Upper lobe of right lung (tissue), 1 donor: ENCODE results near the gene PDS5A. TPM values are rescaled to one million over a fixed set of nuclear protein-coding genes. Genes with fewer than 3 reads are reported as not detected.
"Not testable (repeated sequence)": the region's sequence is repeated elsewhere in the genome, so short reads cannot be mapped to it uniquely, and the experiment has no call there.

ENCODE experiments used
- ATAC-seq: fragments of 200-7000 bp; cut with Tn5 transposase; one replicate; pipeline ENCODE4 v1.9.1; 2020; ENCODE audit warnings: mild to moderate bottlenecking, moderate library complexity
- DNase-seq: peaks from one replicate; pipeline ENCODE4 v3.0.0-alpha.2; 2020
- H3K27ac ChIP-seq: fragments of 200-600 bp; one replicate; pipeline ENCODE4 v1.8.0; 2022
- H3K27me3 ChIP-seq: fragments of 200-600 bp; one replicate; pipeline ENCODE4 v1.8.0; 2022; ENCODE audit warnings: mild to moderate bottlenecking
- H3K36me3 ChIP-seq: fragments of 200-600 bp; one replicate; pipeline ENCODE4 v1.8.0; 2022
- H3K4me1 ChIP-seq: fragments of 200-600 bp; one replicate; pipeline ENCODE4 v1.8.0; 2022
- H3K4me3 ChIP-seq: fragments of 200-600 bp; one replicate; pipeline ENCODE4 v1.8.0; 2022; ENCODE audit warnings: mild to moderate bottlenecking
- H3K9me3 ChIP-seq: fragments of 200-600 bp; one replicate; pipeline ENCODE4 v1.8.0; 2022
- intact Hi-C: fragments of 100-400 bp; cut with DNase I; formaldehyde crosslinking; loops from one replicate; pipeline ENCODE4 v1.11.0; 2022
- total RNA-seq: library from RNA; stranded (reverse); fragmentation: NEBNext Ultra II Directional; extraction: Animal tissue kit (Norgen Biotek cat#: 25700); gene quantifications from one replicate; pipeline ENCODE4 v1.2.1, GENCODE V29; 2021
- TF ChIP-seq, protein P1 (sequence below): fragments of 200-600 bp; IDR thresholded peaks from one replicate; pipeline ENCODE4 v1.8.0; 2022; ENCODE audit warnings: antibody characterized with exemption
- donor health status: DM: no; HTN: yes; CAD: no; lungs with severe emphysema.

PDS5A gene
- total RNA-seq, 1 donor from 2014 or later = 83.7 TPM

DNA sequence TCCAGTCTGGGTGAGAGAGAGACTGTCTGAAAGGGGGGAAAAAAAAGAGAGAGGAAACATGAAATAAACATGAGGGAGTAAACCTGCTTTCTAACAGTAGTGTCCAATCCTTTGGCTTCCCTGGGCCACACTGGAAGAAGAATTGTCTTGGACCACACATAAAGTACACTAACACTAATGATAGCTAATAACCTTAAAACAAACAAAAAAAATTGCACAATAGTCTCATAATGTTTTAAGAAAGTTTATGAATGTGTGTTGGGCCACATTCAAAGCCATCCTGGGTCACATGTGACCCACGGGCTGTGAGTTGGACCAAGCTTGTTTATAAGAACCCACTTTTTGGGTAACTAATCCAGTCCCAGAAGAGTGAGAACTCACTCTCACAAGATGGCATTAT is 30.3 kb downstream of the PDS5A start:
- Histone ChIP-seq H3K4me1 (peaks cover 12% of the 10 kb centered on the region), H3K36me3 (no peaks in the 10 kb centered on the region), H3K27ac (no peak overlapping the region), H3K9me3 (no peaks in the 10 kb centered on the region), H3K4me3 (no peak overlapping the region), H3K27me3 (no peaks in the 10 kb centered on the region)
- ATAC-seq (no peak), DNase-seq (no peak)
- TF ChIP-seq, protein P1, sequence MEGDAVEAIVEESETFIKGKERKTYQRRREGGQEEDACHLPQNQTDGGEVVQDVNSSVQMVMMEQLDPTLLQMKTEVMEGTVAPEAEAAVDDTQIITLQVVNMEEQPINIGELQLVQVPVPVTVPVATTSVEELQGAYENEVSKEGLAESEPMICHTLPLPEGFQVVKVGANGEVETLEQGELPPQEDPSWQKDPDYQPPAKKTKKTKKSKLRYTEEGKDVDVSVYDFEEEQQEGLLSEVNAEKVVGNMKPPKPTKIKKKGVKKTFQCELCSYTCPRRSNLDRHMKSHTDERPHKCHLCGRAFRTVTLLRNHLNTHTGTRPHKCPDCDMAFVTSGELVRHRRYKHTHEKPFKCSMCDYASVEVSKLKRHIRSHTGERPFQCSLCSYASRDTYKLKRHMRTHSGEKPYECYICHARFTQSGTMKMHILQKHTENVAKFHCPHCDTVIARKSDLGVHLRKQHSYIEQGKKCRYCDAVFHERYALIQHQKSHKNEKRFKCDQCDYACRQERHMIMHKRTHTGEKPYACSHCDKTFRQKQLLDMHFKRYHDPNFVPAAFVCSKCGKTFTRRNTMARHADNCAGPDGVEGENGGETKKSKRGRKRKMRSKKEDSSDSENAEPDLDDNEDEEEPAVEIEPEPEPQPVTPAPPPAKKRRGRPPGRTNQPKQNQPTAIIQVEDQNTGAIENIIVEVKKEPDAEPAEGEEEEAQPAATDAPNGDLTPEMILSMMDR = no peak
- intact Hi-C loops = no loop called here

DNA sequence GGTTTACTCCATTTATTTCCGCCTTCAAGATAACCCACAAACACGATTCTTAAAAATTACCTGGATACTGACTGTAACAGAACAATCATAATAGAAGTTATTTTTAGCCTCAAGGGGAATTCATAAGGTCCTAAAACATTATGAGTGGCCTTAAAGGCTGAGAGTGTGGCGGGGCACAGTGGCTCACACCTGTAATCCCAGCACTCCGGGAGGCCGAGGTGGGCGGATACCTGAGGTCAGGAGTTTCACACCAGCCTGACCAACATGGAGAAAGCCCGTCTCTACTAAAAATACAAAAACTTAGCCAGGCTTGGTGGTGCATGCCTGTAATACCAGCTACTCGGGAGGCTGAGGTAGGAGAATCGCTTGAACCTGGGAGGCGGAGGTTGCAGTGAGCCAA is 33.5 kb downstream of the PDS5A start:
- intact Hi-C loops, H3K27ac ChIP-seq, ATAC-seq, H3K36me3 ChIP-seq, H3K9me3 ChIP-seq, H3K4me3 ChIP-seq, DNase-seq, H3K27me3 ChIP-seq: not testable (repeated sequence)
- peaks cover 12% of the 10 kb centered on the region for H3K4me1 ChIP-seq

DNA sequence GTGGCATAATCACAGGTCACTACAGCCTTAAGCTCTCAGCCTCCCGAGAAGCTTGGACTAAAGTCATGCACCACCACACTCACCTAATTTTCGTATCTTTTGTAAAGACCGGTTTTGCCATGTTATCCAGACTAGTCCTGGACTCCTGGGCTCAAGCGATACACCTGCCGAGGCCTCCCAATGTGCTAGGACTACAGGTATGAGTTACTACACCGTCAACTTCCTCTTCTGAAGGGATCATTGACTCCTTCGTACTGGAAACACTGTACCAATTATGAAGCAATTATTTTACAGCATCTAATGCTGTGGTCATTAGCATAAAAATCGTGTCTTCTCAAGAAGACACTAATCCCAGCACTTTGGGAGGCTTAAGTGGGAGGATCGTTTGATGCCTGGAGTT is 35.2 kb downstream of the PDS5A start:
- Histone ChIP-seq H3K4me1 (peaks cover 9% of the 10 kb centered on the region), H3K4me3 (no peak overlapping the region), H3K27ac (no peak overlapping the region), H3K36me3 (no peaks in the 10 kb centered on the region), H3K9me3 (no peaks in the 10 kb centered on the region), H3K27me3 (no peaks in the 10 kb centered on the region)
- ATAC-seq (no peak), DNase-seq (no peak)
- intact Hi-C loops = no loop called here
- TF ChIP-seq, protein P1 = no peak

DNA sequence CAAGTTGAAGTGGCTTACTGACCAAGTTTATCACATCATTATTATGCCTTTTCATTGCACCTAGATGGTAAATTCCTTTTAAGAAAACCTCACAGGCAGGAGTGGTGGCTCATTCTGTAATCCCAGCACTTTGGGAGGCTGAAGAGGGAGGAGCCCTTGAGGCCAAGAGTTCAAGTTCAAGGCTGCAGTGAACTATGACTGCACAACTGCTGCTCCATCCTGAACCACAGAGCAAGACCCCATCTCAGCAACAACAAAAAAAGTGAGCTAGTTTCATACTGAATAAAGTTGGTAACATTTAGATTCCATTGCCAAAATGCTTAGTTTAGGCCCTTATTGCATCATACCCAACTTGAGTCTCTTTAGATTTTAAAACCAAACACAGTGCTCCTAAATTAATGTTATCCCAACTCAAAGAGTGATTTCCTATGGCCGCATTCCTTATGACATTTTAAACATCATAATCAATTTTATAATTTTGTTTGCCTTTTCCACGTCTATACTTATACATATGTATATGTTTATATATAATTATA is 36.0 kb downstream of the PDS5A start:
- no peak for ATAC-seq
- Histone ChIP-seq H3K4me3 (no peak overlapping the region), H3K9me3 (no peaks in the 10 kb centered on the region), H3K27ac (no peak overlapping the region), H3K36me3 (no peaks in the 10 kb centered on the region), H3K4me1 (peaks cover 1% of the 10 kb centered on the region), H3K27me3 (no peaks in the 10 kb centered on the region)
- TF ChIP-seq, protein P1 = no peak
- intact Hi-C loops = no loop called here
- DNase-seq = no peak

DNA sequence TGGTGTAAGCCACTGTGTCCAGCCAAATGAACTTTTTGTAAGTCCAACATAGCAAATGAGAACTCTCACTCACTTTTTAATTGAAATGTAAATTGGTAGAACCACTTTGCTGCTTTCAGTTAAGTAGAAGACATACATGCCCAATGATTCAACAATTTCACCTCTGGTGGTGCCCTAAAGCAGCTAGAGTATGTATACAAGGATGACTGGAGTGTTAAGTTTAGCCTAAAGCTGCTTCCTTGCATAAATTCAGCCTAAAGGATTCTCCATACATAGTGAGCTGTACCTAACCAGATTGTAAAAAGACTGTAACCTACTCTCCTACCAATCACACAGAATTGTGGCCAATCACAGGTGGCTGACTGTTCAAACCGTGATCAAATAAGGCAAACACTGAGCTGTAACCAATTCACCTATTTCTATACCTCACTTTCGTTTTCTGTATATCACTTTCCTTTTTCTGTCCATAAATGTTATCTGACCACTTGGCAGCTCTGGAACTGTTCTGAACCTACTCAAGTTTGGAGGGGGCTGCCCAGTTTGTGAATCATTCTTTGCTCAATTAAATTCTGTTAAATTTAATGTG is 39.9 kb downstream of the PDS5A start:
- H3K9me3 ChIP-seq = no peaks in the 10 kb centered on the region
- ATAC-seq = no peak
- intact Hi-C loops = no loop called here

More for the DNA sequence above, 39.9 kb downstream of the PDS5A start:
- no peak for DNase-seq
- Histone ChIP-seq H3K36me3 (no peaks in the 10 kb centered on the region), H3K4me3 (no peak overlapping the region), H3K27ac (no peak overlapping the region), H3K27me3 (no peaks in the 10 kb centered on the region), H3K4me1 (peaks cover 14% of the 10 kb centered on the region)
- TF ChIP-seq, protein P1 = no peak
